OCI-LY1 (cell line): ENCODE data around the gene SMIM29.

Experiments used
- EZH2 ChIP-seq: fragments of 200-600 bp; sonication (generic), shearing (Covaris generic); IDR thresholded peaks from 2 replicates; pipeline ENCODE4 v1.8.0; 2017; ENCODE audit warnings: borderline replicate concordance, mixed run types, mild to moderate bottlenecking, antibody characterized with exemption, low read length, moderate library complexity, mixed read lengths
- TF ChIP-seq, protein P1 (sequence below): fragments of 200-600 bp; sonication (generic), shearing (Covaris generic); IDR thresholded peaks from 2 replicates; pipeline ENCODE4 v1.5.1; 2017; ENCODE audit warnings: mild to moderate bottlenecking, antibody characterized with exemption, low read length, moderate library complexity, mixed read lengths

DNA sequence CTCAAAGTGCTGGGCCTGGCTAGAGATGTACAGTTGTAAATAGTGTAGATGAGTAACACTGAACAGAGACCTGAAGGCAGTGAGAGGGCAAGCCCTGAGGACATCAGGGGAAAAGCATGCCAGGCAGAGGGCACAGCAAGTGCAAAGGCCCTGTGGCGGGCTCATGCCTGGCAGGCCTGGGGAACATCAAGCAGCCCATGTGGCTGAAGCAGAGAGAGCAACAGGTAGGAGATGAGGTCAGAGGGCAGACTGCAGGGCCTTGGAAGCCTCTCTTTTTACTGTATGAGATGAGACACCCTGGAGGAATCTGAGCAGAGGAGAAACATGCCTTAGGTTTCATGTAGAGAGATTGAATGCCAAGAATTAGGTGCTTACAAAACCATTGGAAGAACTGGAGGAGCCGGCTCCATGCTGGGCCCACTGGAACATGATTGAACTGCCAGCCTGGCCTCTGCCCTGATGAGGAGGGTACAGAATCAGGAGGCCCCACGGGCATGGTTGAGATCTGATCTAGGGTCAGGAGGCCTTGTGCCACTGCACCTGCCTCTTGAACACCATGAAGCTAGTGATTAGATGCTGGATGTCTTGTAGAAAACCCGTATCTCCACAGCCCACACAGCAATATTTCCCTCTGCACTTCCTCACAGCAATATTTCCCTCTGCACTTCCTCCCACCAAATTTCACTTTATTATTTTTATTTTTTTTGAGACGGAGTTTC, 18.0 kb downstream of the SMIM29 start:
- no peak for TF ChIP-seq EZH2
- TF ChIP-seq, protein P1, sequence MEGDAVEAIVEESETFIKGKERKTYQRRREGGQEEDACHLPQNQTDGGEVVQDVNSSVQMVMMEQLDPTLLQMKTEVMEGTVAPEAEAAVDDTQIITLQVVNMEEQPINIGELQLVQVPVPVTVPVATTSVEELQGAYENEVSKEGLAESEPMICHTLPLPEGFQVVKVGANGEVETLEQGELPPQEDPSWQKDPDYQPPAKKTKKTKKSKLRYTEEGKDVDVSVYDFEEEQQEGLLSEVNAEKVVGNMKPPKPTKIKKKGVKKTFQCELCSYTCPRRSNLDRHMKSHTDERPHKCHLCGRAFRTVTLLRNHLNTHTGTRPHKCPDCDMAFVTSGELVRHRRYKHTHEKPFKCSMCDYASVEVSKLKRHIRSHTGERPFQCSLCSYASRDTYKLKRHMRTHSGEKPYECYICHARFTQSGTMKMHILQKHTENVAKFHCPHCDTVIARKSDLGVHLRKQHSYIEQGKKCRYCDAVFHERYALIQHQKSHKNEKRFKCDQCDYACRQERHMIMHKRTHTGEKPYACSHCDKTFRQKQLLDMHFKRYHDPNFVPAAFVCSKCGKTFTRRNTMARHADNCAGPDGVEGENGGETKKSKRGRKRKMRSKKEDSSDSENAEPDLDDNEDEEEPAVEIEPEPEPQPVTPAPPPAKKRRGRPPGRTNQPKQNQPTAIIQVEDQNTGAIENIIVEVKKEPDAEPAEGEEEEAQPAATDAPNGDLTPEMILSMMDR, result no peak
